Dedifferentiated amniotic fluid mesenchymal stem cell (primary cell): ENCODE data around the gene DPM2.

Source experiments
- DNase-seq: peaks from one replicate; pipeline ENCODE4 v3.0.0-alpha.2; 2016; ENCODE audit errors: extremely low spot score

DPM2 gene

GRCh38 chr9:127955294-127956015 lies 17.8 kb upstream of the DPM2 start:
- DNase-seq: no peak

DNA sequence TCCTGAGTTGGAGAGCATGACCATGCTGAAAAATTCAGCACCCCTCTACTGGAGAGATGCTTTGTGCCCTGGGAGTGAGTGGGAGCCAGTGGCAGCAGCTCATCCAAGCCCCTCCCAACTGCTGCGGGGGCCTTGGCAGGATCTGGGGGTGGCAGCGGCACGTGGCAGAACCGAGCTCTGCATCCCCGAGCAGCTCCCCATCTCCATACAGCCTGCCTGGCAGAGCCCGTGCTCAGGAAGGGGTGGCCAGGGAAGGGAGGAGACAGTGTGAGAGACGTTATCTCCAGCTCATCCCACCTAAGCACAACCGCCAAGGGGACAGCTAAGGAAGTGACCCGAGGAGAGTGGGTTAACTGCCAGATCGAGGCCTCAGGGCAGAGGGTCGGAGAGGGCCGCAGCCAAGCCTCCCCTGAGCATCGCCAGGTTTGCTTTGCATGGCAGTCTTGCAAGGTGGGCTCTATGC lies 17.2 kb upstream of the DPM2 start:
- no peak for DNase-seq

DNA sequence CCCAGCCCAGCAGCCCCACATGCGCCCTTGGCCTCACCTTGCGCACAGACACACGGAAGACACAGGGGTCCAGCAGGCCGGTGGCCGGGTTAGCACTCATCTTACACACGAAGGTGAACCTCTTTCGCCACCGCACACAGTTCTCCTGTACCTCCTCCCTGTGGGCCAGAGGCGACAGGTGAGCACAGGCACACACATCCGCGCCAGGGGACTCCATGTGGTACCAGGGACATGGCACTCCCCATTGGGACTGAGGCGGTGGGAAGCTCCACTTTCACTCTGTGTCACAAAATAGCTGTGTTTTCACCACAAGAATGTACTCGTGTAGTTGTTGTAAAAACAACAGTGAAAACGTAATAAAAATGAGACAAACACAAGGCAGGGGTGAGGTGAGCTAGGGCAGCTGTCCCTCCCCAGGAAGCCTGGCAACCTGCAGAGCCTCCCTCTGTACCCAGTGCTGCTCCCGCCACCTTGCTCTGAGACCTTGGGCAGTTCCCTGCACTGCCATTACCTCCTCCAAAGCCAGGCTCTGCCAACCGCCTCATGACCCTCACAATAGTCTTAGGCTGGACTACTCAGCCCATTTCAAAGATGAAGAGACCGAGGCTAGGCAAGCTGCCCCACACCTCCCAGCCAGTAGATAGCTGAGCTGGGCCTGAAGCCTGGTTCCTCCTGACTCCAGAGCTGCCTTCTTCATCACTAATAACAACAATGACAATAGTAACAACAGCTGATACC lies 16.3 kb upstream of the DPM2 start:
- DNase-seq: no peak

DNA sequence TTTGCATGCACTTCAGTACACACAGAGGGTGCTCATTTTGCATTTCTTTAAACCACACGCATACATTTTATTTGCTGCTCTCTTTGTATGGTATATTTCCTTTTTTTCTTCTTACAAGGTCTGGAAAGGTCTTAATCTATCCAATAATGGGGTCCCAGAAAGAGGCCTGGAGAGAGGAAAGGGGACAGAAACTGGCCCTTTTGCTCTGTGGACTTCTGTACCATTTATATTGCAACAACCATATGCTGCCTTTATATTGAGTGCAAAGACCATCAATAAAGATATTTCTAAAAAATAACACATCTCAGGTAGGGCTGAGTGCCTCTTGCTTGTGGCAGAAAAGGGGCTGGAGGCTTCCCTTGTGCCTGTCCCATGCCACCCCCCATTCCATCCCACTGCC lies 15.5 kb upstream of the DPM2 start:
- no peak for DNase-seq

DNA sequence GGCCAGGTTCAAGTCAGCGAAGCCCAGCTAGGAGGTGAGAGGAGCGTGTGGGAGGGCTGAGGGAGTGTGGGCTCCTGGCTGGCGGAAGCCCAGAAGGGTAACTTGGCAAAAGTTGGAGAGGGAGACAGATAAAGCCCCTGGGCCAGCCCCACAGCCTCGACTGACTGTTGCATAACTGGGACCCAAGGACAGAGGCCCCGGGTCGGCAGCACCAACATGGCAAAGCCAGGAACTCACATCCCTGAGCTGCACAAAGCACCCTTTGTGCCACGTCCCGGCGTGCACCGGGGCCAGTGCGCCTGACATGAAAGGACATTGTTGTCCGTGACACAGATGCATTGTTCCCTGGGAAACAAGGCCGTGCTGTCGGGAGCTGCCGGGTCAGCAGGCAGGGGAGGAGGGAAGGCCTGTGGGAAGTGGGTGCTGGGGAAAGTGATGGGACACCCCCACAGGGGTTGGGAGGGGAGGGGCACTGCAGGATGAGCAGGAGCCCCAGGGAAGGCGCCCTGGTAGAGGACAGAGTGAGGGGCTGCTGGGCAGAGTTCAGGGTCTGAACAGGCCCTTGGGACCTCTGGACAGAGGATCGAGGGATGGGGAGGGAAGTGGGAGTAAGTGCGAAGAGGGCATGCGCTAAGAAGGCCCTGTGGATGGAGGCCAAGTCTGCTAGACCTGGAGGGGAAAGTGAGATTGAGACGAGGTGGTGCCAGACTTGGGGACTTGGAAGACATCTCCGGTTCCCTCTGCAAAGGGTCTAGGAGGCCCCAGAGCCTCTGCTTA lies 13.0 kb upstream of the DPM2 start:
- no peak for DNase-seq

DNA sequence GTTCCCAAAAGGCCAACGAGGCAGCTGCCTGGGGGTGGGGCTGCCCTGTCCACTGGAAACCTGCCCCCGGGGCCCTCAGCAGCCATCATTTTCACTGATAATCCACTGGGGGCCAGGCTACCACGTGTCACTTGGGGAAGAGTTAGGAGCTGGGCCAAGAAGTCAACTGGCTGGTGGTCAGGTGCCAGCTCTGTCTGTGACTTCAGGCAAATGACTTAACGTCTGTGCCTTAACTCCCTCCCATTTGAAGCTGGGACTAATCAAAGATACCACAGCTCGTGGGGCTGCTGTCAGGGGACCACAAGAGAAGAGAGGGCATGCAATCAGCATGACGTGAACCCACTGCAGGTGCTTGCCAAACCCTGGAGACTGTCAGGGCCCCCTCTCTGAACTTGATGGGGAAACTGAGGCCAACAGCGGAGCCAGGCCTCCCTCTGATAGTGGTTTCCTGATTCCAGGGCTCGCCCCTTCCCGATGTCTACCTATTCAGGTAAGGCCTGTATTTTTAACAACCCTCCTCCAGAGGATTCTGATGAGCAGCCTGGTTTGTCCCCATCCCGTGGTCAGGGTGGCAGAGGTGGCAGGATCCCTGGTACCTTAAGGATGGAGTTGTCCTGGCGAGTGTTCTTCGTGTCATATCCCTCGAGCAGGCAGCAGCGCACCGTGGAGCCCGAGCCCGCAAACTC lies 12.3 kb upstream of the DPM2 start:
- no peak for DNase-seq

DNA sequence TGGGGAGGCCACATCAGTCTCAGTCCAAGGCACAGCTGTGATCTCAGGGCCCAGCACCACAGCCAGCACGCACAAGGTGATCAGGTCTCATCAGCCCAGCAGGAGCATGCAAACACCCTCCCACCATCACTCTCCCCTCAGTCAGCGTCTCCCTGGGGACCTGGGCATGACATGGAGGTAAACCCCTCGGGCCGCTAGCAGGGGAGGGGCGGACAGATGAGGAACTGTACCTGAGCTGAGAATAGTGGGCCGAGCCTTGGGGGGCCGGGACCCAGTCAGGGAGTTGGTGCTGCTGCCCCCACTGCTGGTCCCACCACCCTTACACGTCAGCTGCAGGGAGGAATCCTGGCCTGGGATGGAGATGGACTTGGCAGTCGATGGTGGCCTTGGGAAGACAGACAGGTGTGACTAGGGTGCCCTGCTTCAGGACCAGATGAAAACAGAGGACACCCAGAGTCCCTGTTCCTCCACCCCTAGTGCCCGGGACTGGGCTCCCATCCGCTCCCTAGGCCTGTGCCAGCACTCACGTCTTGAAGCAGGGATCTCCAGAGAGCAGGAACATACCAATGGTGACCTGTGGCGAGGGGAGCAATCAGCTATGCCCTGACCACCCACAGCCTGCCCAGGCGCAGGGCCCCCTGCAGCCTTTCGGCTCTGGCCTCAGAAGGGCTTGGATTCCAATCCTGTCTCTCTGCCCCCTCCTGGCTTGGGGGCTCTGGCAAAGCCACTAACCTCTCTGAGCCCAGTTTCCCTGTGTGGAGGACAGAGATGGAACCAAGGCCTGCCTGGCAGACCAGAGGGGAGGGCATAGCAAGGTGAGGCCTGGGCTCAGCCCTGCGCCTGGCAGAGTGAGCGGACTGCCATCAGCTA lies 10.4 kb upstream of the DPM2 start:
- DNase-seq: no peak

DNA sequence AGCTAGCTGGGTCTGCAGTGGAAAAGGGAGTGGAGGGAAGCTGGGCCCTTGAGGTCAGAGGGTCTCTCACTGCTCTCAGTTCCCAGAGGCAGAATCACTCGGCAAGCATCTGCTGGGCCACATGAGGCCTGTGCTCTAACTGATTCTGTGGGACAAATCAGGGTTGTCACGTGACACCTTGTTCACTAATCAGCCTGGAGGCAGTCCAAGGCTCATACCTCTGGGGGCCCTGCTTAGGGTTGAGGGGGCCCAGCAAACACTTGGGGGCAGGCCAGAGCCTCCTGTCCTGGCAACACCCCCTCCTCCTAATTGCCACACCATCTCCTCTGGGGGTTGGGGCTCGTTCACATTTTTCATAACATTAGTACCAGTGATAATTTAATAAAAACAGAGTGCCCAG lies 9.1 kb upstream of the DPM2 start:
- DNase-seq: no peak

GRCh38 chr9:127945942-127946341 lies 8.3 kb upstream of the DPM2 start:
- DNase-seq: no peak

- DNase-seq: no peak
Measured at GRCh38 chr9:127945338-127945737, 7.7 kb upstream of the DPM2 start.

GRCh38 chr9:127944586-127945218 lies 7.0 kb upstream of the DPM2 start:
- DNase-seq: no peak

GRCh38 chr9:127943731-127944144 lies 6.1 kb upstream of the DPM2 start:
- DNase-seq: peak; percentile 32

- no peak for DNase-seq
Measured at GRCh38 chr9:127943011-127943662, 5.5 kb upstream of the DPM2 start.

DNA sequence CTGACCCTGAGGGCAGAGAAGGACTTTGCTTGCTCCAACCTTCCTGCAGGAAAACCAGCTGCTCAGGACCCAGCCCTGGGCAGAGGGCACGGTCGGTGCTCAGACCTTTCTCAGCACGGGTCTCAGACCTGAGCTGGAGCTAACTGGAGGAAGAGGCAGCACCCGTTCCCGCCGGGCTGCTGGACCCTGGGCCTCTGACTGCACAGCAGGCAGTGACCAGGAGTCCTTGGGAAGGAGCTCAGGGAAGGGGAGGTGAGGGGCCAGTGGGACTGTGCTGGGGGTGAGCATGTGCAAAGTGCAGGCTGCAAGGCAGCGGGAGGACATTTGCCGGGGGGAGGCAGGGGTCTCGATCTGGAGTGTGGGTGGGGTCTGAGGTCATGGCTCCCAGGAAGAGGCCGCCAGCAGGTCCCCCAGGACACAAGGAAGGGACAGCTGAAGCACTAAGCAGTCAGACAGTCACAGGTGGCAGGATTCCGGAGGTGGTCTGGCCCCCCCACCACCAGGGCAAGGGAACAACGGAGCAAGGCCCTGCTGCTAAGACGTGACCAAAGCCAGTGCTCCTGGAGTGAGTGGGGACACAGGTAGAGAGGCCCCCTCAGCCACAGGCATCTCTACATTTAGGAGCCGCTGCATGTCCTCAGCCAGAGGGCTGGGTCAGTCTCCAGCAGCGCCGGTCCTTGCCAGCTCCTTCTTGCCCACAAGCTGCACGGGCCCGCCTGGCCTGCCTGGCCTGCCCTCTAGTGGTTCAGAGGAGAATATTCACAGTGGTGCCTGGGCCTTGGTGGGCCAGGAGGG lies 4.8 kb upstream of the DPM2 start:
- peak; percentile 20 for DNase-seq

- no peak for DNase-seq
Measured at GRCh38 chr9:127941961-127942215, 4.2 kb upstream of the DPM2 start.

GRCh38 chr9:127941062-127941960 lies 3.7 kb upstream of the DPM2 start:
- DNase-seq: no peak

DNA sequence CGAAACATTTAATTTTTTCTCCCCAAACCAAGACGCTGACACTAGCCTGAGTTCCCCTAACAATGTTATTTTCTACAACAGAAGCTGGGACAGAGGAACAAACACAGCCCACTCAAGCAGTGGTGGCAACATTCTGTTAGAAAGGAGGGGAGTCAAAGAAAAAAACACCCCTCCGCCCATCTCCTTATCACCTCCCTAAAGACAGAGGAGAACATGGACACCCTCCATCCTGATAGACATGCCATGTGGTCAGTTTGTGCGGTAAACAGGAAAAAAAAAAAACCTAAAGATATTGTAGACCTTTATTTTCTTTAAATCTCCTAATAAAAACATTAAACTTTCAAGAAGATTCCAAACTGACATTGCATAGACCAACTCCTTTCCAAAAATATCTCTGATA lies 2.9 kb upstream of the DPM2 start:
- DNase-seq: no peak

DNA sequence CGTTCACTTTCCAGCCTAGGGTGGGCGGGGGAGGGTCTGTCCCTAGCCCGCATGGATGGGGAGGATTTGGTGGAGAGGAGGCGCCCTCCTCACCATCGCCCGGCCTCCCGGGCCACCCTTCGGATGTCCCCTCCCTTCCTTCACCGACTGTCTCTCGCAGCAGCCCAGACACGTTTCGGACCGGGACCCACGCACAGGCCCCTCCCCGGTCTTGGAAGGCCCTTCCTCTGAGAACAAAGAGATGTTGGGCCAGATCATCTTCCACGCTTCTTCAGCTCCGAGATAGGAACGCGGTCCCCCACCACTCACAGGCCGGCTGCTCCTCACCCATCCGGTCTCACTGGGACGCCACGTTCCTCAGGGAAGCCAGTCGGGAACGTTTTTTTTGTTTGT lies 640 bp upstream of the DPM2 start:
- DNase-seq: no peak

- DNase-seq: no peak
Measured at GRCh38 chr9:127937056-127937387, 632 bp downstream of the DPM2 start.
